Calu3 (cell line): ENCODE results near the gene LRRC57. TPM values are rescaled to one million over a fixed set of nuclear protein-coding genes. Genes with fewer than 3 reads are reported as not detected.

ENCODE experiments used
- BruUV-seq: library from RNA; stranded (reverse); fragments of 400-500 nt; replicated peaks from 2 replicates; lab custom pipeline; 2021; lab: Mats Ljungman, UMichigan
- CTCF ChIA-PET: fragments of 300-600 bp; sonication (Branson Sonifier 250); formaldehyde crosslinking; loops from one replicate; lab custom pipeline; 2022; ENCODE audit warnings: antibody characterized with exemption; lab: Charles Lee
- DNase-seq: peaks from one replicate; pipeline ENCODE4 v3.0.0; 2022
- H3K27ac Mint-ChIP-seq: one replicate; pipeline ENCODE4 v1.8.0; 2022; ENCODE audit warnings: mixed read lengths; ENCODE audit not compliant: unreplicated experiment
- H3K27me3 Mint-ChIP-seq: one replicate; pipeline ENCODE4 v1.8.0; 2022; ENCODE audit warnings: mixed read lengths; ENCODE audit not compliant: unreplicated experiment
- H3K36me3 Mint-ChIP-seq: one replicate; pipeline ENCODE4 v1.8.0; 2022; ENCODE audit warnings: mild to moderate bottlenecking, moderate library complexity, mixed read lengths; ENCODE audit not compliant: insufficient read depth, unreplicated experiment
- H3K4me1 Mint-ChIP-seq: one replicate; pipeline ENCODE4 v1.8.0; 2022; ENCODE audit warnings: mild to moderate bottlenecking, low read depth, mixed read lengths; ENCODE audit not compliant: unreplicated experiment
- H3K4me3 Mint-ChIP-seq: one replicate; pipeline ENCODE4 v1.8.0; 2022; ENCODE audit warnings: mild to moderate bottlenecking, low read depth, moderate library complexity, mixed read lengths; ENCODE audit not compliant: unreplicated experiment
- H3K9me3 Mint-ChIP-seq: one replicate; pipeline ENCODE4 v1.8.0; 2022; ENCODE audit warnings: low read depth, mixed read lengths; ENCODE audit not compliant: unreplicated experiment
- CTCF ChIP-seq: fragments of 200-600 bp; IDR thresholded peaks from one replicate; pipeline ENCODE4 v1.8.0; 2022; ENCODE audit warnings: antibody characterized with exemption; ENCODE audit not compliant: unreplicated experiment
- intact Hi-C: fragments of 100-400 bp; cut with micrococcal nuclease; formaldehyde crosslinking; loops from one replicate; pipeline ENCODE4 v1.10.0; 2022; ENCODE audit not compliant: unreplicated experiment
- total RNA-seq: library from RNA; stranded (reverse); gene quantifications from 2 replicates; pipeline ENCODE4 v1.2.3, GENCODE V29; 2022

LRRC57 gene
- total RNA-seq, 1 experiment from 2014 or later: 13.7 TPM

DNA sequence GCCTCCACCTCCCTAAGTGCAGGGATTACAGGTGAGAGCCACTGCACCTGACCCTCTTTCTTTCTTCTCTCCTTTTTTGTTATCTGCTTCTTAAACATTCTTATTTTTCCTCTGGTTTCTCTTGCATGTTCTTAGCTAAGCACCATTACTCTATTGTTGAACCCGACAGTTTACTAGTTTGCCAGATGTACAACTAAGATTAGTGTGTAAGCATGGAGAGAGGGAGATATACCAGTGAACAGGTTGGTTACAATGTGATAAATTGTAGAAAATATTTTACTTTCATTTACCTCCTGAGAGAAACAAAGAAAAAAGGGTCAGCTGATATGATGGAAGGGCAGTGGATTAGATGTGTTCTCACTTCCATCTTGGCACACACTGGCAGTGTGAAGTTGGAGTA is 5.0 kb upstream of the LRRC57 start:
- no peak overlapping the region for H3K27ac Mint-ChIP-seq
- peaks cover 11% of the 10 kb centered on the region for H3K4me1 Mint-ChIP-seq
- CTCF ChIA-PET: interaction anchor here (0.6 to 0.7 kb wide), 2 partner anchors 389 to 1720 kb away, joined by 3 to 10 read pairs; no protein-coding TSS in a partner anchor
- intact Hi-C loops: no loop called here
- BruUV-seq: no TSS peak
- H3K27me3 Mint-ChIP-seq: no peaks in the 10 kb centered on the region
- DNase-seq: no peak
- H3K36me3 Mint-ChIP-seq: peaks cover 15% of the 10 kb centered on the region
- H3K9me3 Mint-ChIP-seq: no peaks in the 10 kb centered on the region
- no peak overlapping the region for H3K4me3 Mint-ChIP-seq
- TF ChIP-seq CTCF: no peak

- CTCF ChIA-PET: interaction anchor here (0.6 kb wide), 2 partner anchors 137 to 188 kb away, joined by 3 to 7 read pairs; no protein-coding TSS in a partner anchor
- H3K4me1 Mint-ChIP-seq: peaks cover 11% of the 10 kb centered on the region
- no peak for DNase-seq
- no peaks in the 10 kb centered on the region for H3K27me3 Mint-ChIP-seq
- no peaks in the 10 kb centered on the region for H3K9me3 Mint-ChIP-seq
- BruUV-seq: no TSS peak
- H3K27ac Mint-ChIP-seq: peak overlapping the region; percentile 66
- peak overlapping the region; percentile 93 for H3K4me3 Mint-ChIP-seq
- intact Hi-C loops: no loop called here
- H3K36me3 Mint-ChIP-seq: peaks cover 24% of the 10 kb centered on the region
- TF ChIP-seq CTCF: no peak
These were observed 1.3 kb upstream of the LRRC57 start for GRCh38 chr15:42549741-42550392.

DNA sequence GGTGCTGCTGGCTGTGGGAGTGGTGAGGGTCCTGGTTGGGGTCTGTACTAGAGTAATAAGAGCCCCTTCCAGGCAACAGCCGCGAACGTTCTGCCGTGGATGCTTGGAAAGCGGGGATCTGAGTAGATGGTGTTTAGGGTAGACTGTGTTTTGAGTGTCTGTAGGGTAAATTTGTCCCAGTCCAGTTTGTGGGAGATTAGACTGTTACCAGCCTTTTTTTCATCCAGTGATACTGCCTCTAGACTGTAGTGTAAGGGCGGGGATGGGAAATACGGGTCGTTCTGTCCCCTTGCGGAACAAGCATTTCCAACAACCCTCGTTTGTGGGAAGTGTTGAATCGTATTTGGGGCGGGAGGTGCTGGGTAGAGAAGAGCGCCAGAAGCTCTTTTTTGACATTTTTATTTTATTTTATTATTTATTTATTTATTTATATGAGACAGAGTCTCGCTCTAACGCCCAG is 469 bp upstream of the LRRC57 start:
- intact Hi-C loops: no loop called here
- no peak for DNase-seq
- H3K4me1 Mint-ChIP-seq: peaks cover 11% of the 10 kb centered on the region
- TSS peak; percentile 62 for BruUV-seq
- peak overlapping the region; percentile 93 for H3K4me3 Mint-ChIP-seq
- peak overlapping the region; percentile 92 for H3K27ac Mint-ChIP-seq
- CTCF ChIA-PET: interaction anchor here (0.6 kb wide), 1 partner anchor 188 kb away, joined by 3 read pairs; no protein-coding TSS in a partner anchor
- H3K9me3 Mint-ChIP-seq: no peaks in the 10 kb centered on the region
- H3K36me3 Mint-ChIP-seq: peaks cover 24% of the 10 kb centered on the region
- TF ChIP-seq CTCF: no peak
- H3K27me3 Mint-ChIP-seq: no peaks in the 10 kb centered on the region

DNA sequence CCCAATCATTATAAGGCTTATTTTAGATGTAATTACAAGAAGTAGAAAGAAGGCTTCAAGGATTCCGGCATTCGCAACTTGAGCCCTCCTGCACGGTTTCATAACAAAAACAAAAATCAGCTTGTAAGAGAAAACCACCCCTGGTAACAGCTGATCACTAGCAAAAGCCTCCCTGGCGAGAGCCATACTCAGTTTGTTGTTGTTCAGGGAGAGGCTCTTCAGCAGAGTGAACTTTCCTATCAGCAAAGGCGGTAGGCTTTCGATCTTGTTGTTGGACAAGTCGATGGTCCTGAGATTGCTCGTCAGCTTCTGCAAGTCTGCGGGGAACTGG is 710 bp downstream of the LRRC57 start:
- H3K4me1 Mint-ChIP-seq: peaks cover 11% of the 10 kb centered on the region
- CTCF ChIA-PET: no interaction called here
- no peak for TF ChIP-seq CTCF
- H3K4me3 Mint-ChIP-seq: peak overlapping the region; percentile 93
- H3K27me3 Mint-ChIP-seq: no peaks in the 10 kb centered on the region
- peak overlapping the region; percentile 92 for H3K27ac Mint-ChIP-seq
- DNase-seq: no peak
- H3K36me3 Mint-ChIP-seq: peaks cover 24% of the 10 kb centered on the region
- intact Hi-C loops: no loop called here
- H3K9me3 Mint-ChIP-seq: no peaks in the 10 kb centered on the region
- TSS peak; percentile 66 for BruUV-seq
